AG04450 (cell line): Measurements from ENCODE around the gene EEPD1. TPM values are rescaled to one million over a fixed set of nuclear protein-coding genes. Genes with fewer than 3 reads are reported as not detected.

ENCODE experiments used
- CTCF ChIA-PET: fragments of 300-600, 350-600 bp; formaldehyde crosslinking; extraction: SDS; loops from one replicate; lab custom pipeline; 2022; ENCODE audit warnings: antibody characterized with exemption, inconsistent platforms; lab: Charles Lee
- POLR2A ChIA-PET: fragments of 350-600 bp; formaldehyde crosslinking; extraction: SDS; loops from one replicate; lab custom pipeline; 2021; ENCODE audit warnings: antibody characterized with exemption, inconsistent platforms; lab: Yijun Ruan, JAX
- DNase-seq: peaks from one replicate; pipeline ENCODE4 v3.0.0-alpha.2; 2011; ENCODE audit warnings: low read depth, low spot score
- H3K27ac ChIP-seq: one replicate; pipeline ENCODE4 v1.5.1; 2012; ENCODE audit warnings: low read depth, low read length, control low read depth
- H3K27me3 ChIP-seq: one replicate; pipeline ENCODE4 v1.6.0; 2012; ENCODE audit warnings: low read length; ENCODE audit not compliant: control insufficient read depth, insufficient read depth
- H3K4me3 ChIP-seq: 2 replicates; pipeline ENCODE4 v1.5.1; 2011; ENCODE audit warnings: mild to moderate bottlenecking, low read depth, low read length, control low read depth
- H3K9me3 ChIP-seq: 2 replicates; pipeline ENCODE4 v1.5.1; 2012; ENCODE audit warnings: low read length; ENCODE audit not compliant: control insufficient read depth, insufficient read depth
- polyA plus RNA-seq: library from polyadenylated mRNA; depleted of rRNA; stranded (reverse); fragments of >200 nt; gene quantifications from 2 replicates; pipeline ENCODE4 v1.2.3, GENCODE V29; 2011
- TF ChIP-seq, protein P1 (sequence below): IDR thresholded peaks from 2 replicates; pipeline ENCODE4 v1.5.1; 2011; ENCODE audit warnings: low read depth, low read length, control low read depth, inconsistent platforms

EEPD1 gene
- polyA plus RNA-seq, 1 experiment, result 21.1 TPM

DNA sequence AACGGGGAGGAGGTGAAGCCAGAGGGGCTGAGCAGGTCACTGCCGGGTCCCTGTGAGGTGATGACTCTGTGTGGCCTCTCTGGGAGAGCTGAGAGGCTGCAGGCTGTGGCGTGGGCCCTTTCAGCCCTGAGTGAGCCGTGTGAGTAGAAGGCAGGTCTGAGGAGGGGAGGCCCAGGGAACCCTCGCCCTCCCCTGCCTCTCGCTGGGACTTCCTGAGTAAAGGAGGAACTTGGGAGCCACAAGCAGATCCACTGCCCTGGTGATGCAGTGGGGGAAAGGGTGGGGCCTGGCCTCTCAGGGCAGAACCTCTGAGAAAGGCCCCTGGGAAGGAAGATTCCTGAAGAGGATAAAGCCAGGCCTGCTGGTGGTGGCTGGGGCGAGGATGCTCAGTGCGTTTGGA lies 22.8 kb downstream of the EEPD1 start:
- DNase-seq, result no peak
- Histone ChIP-seq H3K27me3 (no peaks in the 10 kb centered on the region), H3K27ac (peak overlapping the region; percentile 21), H3K4me3 (no peak overlapping the region), H3K9me3 (no peaks in the 10 kb centered on the region; the same call in 1 of the 2 replicates)
- TF ChIP-seq, protein P1, sequence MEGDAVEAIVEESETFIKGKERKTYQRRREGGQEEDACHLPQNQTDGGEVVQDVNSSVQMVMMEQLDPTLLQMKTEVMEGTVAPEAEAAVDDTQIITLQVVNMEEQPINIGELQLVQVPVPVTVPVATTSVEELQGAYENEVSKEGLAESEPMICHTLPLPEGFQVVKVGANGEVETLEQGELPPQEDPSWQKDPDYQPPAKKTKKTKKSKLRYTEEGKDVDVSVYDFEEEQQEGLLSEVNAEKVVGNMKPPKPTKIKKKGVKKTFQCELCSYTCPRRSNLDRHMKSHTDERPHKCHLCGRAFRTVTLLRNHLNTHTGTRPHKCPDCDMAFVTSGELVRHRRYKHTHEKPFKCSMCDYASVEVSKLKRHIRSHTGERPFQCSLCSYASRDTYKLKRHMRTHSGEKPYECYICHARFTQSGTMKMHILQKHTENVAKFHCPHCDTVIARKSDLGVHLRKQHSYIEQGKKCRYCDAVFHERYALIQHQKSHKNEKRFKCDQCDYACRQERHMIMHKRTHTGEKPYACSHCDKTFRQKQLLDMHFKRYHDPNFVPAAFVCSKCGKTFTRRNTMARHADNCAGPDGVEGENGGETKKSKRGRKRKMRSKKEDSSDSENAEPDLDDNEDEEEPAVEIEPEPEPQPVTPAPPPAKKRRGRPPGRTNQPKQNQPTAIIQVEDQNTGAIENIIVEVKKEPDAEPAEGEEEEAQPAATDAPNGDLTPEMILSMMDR, result no peak
- ChIA-PET CTCF (no interaction called here), POLR2A (no interaction called here)

DNA sequence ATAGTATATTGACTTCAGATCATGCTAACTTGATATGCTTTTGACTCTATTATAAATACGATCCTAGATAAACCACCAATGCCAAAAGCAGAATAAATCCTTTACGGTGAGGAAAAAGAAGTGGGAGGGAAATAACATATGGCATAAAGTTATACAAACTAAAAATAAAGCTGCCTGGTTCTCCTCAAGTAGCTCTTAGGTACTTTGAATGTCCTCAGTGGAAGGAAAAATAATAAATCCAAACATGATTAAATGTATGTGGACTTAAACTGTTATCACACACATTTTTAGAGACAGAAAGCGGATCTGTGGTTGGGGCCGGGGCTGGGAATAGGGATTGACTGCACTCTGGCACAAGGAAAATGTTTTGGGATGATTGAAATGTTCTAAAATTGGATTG lies 23.6 kb downstream of the EEPD1 start:
- TF ChIP-seq, protein P1, result no peak
- H3K27me3 ChIP-seq, result no peaks in the 10 kb centered on the region
- DNase-seq, result no peak
- no peaks in the 10 kb centered on the region; the same call in 1 of the 2 replicates for H3K9me3 ChIP-seq
- POLR2A ChIA-PET, result no interaction called here
- no peak overlapping the region for H3K4me3 ChIP-seq
- no peak overlapping the region for H3K27ac ChIP-seq
- CTCF ChIA-PET, result no interaction called here

DNA sequence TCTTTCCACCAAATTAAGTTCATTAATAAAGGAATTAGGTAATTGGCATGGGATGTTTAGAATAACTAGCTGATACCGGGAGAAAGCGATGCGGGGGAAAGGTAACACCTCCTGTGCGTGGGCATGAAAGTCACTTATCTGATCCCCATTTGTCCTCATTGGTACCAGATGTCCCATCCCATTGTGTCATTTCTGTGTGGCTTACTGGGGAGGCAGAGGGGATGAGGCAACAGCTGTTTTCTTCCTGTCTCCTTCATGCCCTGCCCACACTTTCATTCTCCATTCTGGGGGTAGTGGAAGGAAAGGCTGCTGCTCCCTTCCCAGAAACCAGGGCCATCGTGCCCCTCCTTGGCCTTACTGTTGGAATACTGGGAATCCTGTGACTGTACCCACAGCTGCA lies 27.1 kb downstream of the EEPD1 start:
- Histone ChIP-seq H3K4me3 (no peak overlapping the region), H3K9me3 (no peaks in the 10 kb centered on the region; the same call in 1 of the 2 replicates), H3K27me3 (no peaks in the 10 kb centered on the region), H3K27ac (no peak overlapping the region)
- ChIA-PET POLR2A (no interaction called here), CTCF (interaction anchor here (0.7 to 1.5 kb wide), 2 partner anchors 13 to 53 kb away, joined by 3 to 5 read pairs; no protein-coding TSS in a partner anchor)
- DNase-seq, result no peak
- TF ChIP-seq, protein P1, result no peak

DNA sequence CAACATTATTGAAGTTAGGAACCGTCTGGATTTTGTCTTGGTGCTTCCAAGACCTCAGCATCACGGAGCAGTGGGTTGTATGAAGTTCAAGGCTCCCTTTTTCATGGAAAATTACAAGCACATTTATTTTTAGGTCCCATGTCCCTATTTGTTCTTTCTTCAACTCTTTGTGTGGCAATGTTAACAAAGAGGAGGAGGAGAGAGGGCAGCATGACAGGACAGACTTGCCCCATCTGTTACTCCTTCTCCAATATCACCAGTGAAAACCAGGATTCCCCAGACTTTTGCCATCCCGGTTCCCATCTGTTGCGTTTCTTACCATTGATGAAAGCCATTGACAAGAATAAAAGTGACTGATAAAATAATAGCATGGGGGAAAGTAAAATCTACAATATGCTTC lies 28.6 kb downstream of the EEPD1 start:
- TF ChIP-seq, protein P1, result no peak
- ChIA-PET CTCF (no interaction called here), POLR2A (interaction anchor here (0.6 kb wide), 1 partner anchor 149 kb away, joined by 3 read pairs; no protein-coding TSS in a partner anchor)
- H3K27me3 ChIP-seq, result no peaks in the 10 kb centered on the region
- H3K4me3 ChIP-seq, result no peak overlapping the region
- no peak for DNase-seq
- H3K27ac ChIP-seq, result no peak overlapping the region
- no peaks in the 10 kb centered on the region for H3K9me3 ChIP-seq

DNA sequence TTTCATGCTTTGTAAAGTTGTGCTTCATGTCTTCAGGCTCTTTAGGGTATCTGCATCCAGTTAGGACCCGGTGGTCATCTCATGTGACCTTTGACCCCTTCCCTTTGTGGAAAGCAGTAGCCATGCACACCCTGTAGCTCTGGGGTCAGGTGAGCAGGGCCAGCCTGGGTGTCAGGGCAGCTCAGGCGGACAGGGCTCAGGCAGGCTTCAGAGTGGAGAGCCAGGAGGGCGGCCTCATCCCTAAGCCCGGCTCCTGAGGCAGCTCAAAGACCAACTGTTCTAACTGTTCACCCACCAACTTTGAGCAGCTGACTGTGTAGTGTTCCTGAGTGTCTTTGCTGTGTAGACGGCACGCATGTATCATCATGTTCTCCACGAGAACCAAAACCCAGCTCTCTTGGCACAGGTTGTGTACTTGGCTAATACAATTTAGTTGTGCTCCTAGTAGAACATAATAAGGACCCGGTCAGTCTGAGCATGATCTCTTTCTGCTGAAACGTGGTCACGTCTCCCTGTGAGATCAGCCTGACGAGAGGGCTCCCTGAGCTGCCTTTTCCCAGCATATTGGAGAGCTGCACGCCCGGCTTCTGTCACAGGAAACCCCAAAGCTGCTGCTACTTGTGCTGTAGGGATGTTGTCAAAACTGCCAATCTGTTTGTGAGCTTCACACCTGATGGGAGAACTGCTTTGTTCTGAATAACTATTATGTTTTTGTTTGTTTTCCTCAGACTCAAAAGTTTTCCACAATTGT lies 30.0 kb downstream of the EEPD1 start:
- POLR2A ChIA-PET, result no interaction called here
- H3K27me3 ChIP-seq, result no peaks in the 10 kb centered on the region
- TF ChIP-seq, protein P1, result no peak
- no peaks in the 10 kb centered on the region for H3K9me3 ChIP-seq
- DNase-seq, result no peak
- no peak overlapping the region for H3K27ac ChIP-seq
- no peak overlapping the region for H3K4me3 ChIP-seq
- CTCF ChIA-PET, result interaction anchor here (0.9 kb wide), 1 partner anchor 64 kb away, joined by 3 read pairs; no protein-coding TSS in a partner anchor
